Esophagus muscularis mucosa (tissue), 4 donors: ENCODE results near the gene AGAP4. TPM values are rescaled to one million over a fixed set of nuclear protein-coding genes. Genes with fewer than 3 reads are reported as not detected.
"Not testable (repeated sequence)": the region's sequence is repeated elsewhere in the genome, so short reads cannot be mapped to it uniquely, and the experiment has no call there.

ENCODE experiments used
- DNase-seq: peaks from one replicate; pipeline ENCODE4 v3.0.0-alpha.2; 2017; ENCODE audit errors: extremely low spot score
- H3K27ac ChIP-seq, 4 donors: fragments of 200-600 bp; sonication (generic); replicated peaks in 1 of 4; 1 replicate in 3 of 4; 2 replicates in 1 of 4; pipeline ENCODE4 v1.5.1; 2016 to 2019; ENCODE audit warnings: mild to moderate bottlenecking in 1 of 4
- H3K27me3 ChIP-seq, 4 donors: fragments of 200-600 bp; sonication (generic); one replicate each; pipeline versions ENCODE4 v1.5.1 to v1.6.0; 2016 to 2019
- H3K36me3 ChIP-seq, 4 donors: fragments of 200-600 bp; sonication (generic); one replicate each; pipeline ENCODE4 v1.5.1; 2016 to 2019
- H3K4me1 ChIP-seq, 4 donors: fragments of 200-600 bp; sonication (generic); one replicate each; pipeline ENCODE4 v1.5.1; 2016 to 2019
- H3K4me3 ChIP-seq, 4 donors: fragments of 200-600 bp; sonication (generic); 1 replicate in 2 of 4; 2 replicates in 2 of 4; pipeline ENCODE4 v1.5.1; 2016 to 2019; ENCODE audit warnings: mild to moderate bottlenecking in 4 of 4, moderate library complexity in 1 of 4
- H3K9me3 ChIP-seq, 4 donors: fragments of 200-600 bp; sonication (generic); 1 replicate in 3 of 4; 2 replicates in 1 of 4; pipeline ENCODE4 v1.5.1; 2016 to 2019
- CTCF ChIP-seq, 3 experiments: fragments of 200-600 bp in 2 of 3; fragments of 450-650 bp in 1 of 3; sonication (generic) in 2 of 3; IDR thresholded peaks; one replicate each; pipeline ENCODE4 v1.5.1; 2017 to 2019; ENCODE audit warnings: antibody characterized with exemption in 3 of 3, mild to moderate bottlenecking in 2 of 3, moderate library complexity in 1 of 3
- EP300 ChIP-seq: sonication (generic); formaldehyde crosslinking; IDR thresholded peaks from one replicate; pipeline ENCODE4 v1.6.1; 2017; ENCODE audit warnings: antibody characterized with exemption
- POLR2A ChIP-seq: fragments of 450-650 bp; IDR thresholded peaks from one replicate; pipeline ENCODE4 v1.6.1; 2017; ENCODE audit warnings: antibody characterized with exemption, moderate library complexity, mild to moderate bottlenecking, low read depth
- POLR2AphosphoS5 ChIP-seq, 2 donors: sonication (generic); formaldehyde crosslinking; IDR thresholded peaks; one replicate each; pipeline ENCODE4 v1.6.1; 2017; ENCODE audit warnings: antibody characterized with exemption in 2 of 2
- WGBS: methylation state at CpG from one replicate; pipeline ENCODE4 v1.1.5; 2018; 5-methylcytosine and 5-hydroxymethylcytosine counted together
- intact Hi-C: fragments of 100-400 bp; cut with DNase I; formaldehyde crosslinking; loops from one replicate; pipeline ENCODE4 v1.15.1; 2023
- total RNA-seq, 4 donors: library from RNA; depleted of rRNA; stranded (reverse); fragments of >200 nt; gene quantifications; one replicate each; pipeline versions ENCODE4 v1.1.0 to v1.2.1, GENCODE V29; 2016

AGAP4 gene
- total RNA-seq, 4 donors from 2014 or later, result 7.5 to 14.9 (median 8.0) TPM

GRCh38 chr10:45819552-45819951 lies 27.7 kb downstream of the AGAP4 start:
- DNase-seq, result peak; percentile 75
- no peaks in the 10 kb centered on the region for H3K4me1 ChIP-seq
- peaks cover 0 to 7% (median 0%) of the 10 kb centered on the region in 4 donors for H3K27me3 ChIP-seq
- H3K36me3 ChIP-seq, result no peaks in the 10 kb centered on the region
- TF ChIP-seq CTCF (IDR thresholded peaks at IDR 0.05), result no peak
- TF ChIP-seq POLR2AphosphoS5 (IDR thresholded peaks at IDR 0.05), result no peak
- TF ChIP-seq POLR2A, result no peak
- no peak for TF ChIP-seq EP300
- H3K27ac ChIP-seq, result no peak overlapping the region
- H3K4me3 ChIP-seq, result no peak overlapping the region
- peaks cover 0 to 4% (median 0%) of the 10 kb centered on the region in 4 donors for H3K9me3 ChIP-seq
- 55% methylated on average over 7 of the region's 9 CpGs for WGBS
- intact Hi-C loops, result no loop called here

GRCh38 chr10:45817912-45818311 lies 29.4 kb downstream of the AGAP4 start:
- TF ChIP-seq POLR2A (no peak), CTCF (IDR thresholded peaks at IDR 0.05) (no peak), POLR2AphosphoS5 (IDR thresholded peaks at IDR 0.05) (no peak), EP300 (no peak)
- intact Hi-C loops, result no loop called here
- H3K27me3 ChIP-seq, result peaks cover 0 to 7% (median 0%) of the 10 kb centered on the region in 4 donors
- 88% methylated on average over 3 of the region's 3 CpGs for WGBS
- H3K27ac ChIP-seq, result no peak overlapping the region
- peak; percentile 53 for DNase-seq
- H3K9me3 ChIP-seq, result peaks cover 0 to 4% (median 0%) of the 10 kb centered on the region in 4 donors
- no peaks in the 10 kb centered on the region for H3K36me3 ChIP-seq
- H3K4me3 ChIP-seq, result no peak overlapping the region
- no peaks in the 10 kb centered on the region for H3K4me1 ChIP-seq

- no peaks in the 10 kb centered on the region for H3K36me3 ChIP-seq
- H3K4me3 ChIP-seq, result no peak overlapping the region
- no peak overlapping the region for H3K27ac ChIP-seq
- intact Hi-C loops, result no loop called here
- peak; percentile 78 for DNase-seq
- WGBS, result 91% methylated on average over 5 of the region's 7 CpGs
- peaks cover 0 to 7% (median 0%) of the 10 kb centered on the region in 4 donors for H3K27me3 ChIP-seq
- peaks cover 0 to 4% (median 0%) of the 10 kb centered on the region in 4 donors for H3K9me3 ChIP-seq
- H3K4me1 ChIP-seq, result no peaks in the 10 kb centered on the region
- no peak for TF ChIP-seq EP300
- TF ChIP-seq POLR2A, result no peak
- TF ChIP-seq CTCF (IDR thresholded peaks at IDR 0.05), result no peak
- TF ChIP-seq POLR2AphosphoS5 (IDR thresholded peaks at IDR 0.05), result no peak
Measured at GRCh38 chr10:45817130-45817859, 30.0 kb downstream of the AGAP4 start.

- 89% methylated on average over 4 of the region's 4 CpGs for WGBS
- DNase-seq, H3K4me1 ChIP-seq, H3K27ac ChIP-seq, H3K4me3 ChIP-seq, H3K9me3 ChIP-seq, intact Hi-C loops, H3K27me3 ChIP-seq, H3K36me3 ChIP-seq: not testable (repeated sequence)
Measured at GRCh38 chr10:45814146-45814545, 33.2 kb downstream of the AGAP4 start.

GRCh38 chr10:45812959-45813358 lies 34.3 kb downstream of the AGAP4 start:
- DNase-seq, H3K4me3 ChIP-seq, H3K27me3 ChIP-seq, intact Hi-C loops, H3K9me3 ChIP-seq, H3K4me1 ChIP-seq, H3K36me3 ChIP-seq, H3K27ac ChIP-seq: not testable (repeated sequence)
- WGBS, result 88% methylated on average over 13 of the region's 13 CpGs

GRCh38 chr10:45811075-45811474 lies 36.2 kb downstream of the AGAP4 start:
- H3K4me3 ChIP-seq, result no peak overlapping the region
- WGBS, result 83% methylated on average over 6 of the region's 6 CpGs
- intact Hi-C loops, result no loop called here

More at GRCh38 chr10:45811075-45811474, 36.2 kb downstream of the AGAP4 start:
- TF ChIP-seq EP300 (no peak), CTCF (IDR thresholded peaks at IDR 0.05) (no peak), POLR2AphosphoS5 (IDR thresholded peaks at IDR 0.05) (no peak), POLR2A (no peak)
- Histone ChIP-seq H3K27me3 (no peaks in the 10 kb centered on the region), H3K27ac (no peak overlapping the region), H3K9me3 (no peaks in the 10 kb centered on the region), H3K4me1 (no peaks in the 10 kb centered on the region), H3K36me3 (no peaks in the 10 kb centered on the region)
- no peak for DNase-seq
